Mammary epithelial cell (primary cell): ENCODE data around the gene CDKN2B.

ENCODE experiments used
- EZH2 ChIP-seq: IDR thresholded peaks from 2 replicates; pipeline ENCODE4 v1.6.1; 2012; ENCODE audit warnings: low read length, inconsistent platforms, borderline replicate concordance
- TF ChIP-seq, protein P1 (sequence below), 2 donors: IDR thresholded peaks in 1 of 2; conservative IDR thresholded peaks in 1 of 2; 2 replicates each; pipeline ENCODE4 v1.5.1; 2011 to 2012; ENCODE audit warnings: inconsistent platforms in 2 of 2, low read length in 2 of 2, mild to moderate bottlenecking in 2 of 2, control low read depth in 1 of 2, low read depth in 1 of 2; ENCODE audit not compliant: insufficient read depth in 1 of 2; ENCODE audit errors: extremely low read depth in 1 of 2

DNA sequence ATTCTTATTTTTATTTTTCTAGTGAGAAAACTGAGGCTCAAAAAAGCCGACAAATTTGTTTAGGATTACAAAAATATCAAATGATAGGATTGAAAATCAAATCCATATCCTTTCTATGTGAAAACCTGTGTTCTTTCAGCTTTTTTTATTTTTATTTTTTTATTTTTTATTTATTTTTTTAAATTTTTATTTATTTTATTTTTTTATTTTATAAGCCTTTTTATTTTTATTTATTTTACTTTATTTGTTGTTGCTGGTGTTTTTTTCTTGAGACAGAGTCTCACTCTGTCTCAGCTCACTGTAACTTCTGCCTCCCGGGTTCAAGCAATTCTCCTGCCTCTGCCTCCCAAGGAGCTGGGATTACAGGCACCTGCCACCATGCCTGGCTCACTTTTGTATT, 45.4 kb upstream of the CDKN2B start:
- TF ChIP-seq, protein P1, sequence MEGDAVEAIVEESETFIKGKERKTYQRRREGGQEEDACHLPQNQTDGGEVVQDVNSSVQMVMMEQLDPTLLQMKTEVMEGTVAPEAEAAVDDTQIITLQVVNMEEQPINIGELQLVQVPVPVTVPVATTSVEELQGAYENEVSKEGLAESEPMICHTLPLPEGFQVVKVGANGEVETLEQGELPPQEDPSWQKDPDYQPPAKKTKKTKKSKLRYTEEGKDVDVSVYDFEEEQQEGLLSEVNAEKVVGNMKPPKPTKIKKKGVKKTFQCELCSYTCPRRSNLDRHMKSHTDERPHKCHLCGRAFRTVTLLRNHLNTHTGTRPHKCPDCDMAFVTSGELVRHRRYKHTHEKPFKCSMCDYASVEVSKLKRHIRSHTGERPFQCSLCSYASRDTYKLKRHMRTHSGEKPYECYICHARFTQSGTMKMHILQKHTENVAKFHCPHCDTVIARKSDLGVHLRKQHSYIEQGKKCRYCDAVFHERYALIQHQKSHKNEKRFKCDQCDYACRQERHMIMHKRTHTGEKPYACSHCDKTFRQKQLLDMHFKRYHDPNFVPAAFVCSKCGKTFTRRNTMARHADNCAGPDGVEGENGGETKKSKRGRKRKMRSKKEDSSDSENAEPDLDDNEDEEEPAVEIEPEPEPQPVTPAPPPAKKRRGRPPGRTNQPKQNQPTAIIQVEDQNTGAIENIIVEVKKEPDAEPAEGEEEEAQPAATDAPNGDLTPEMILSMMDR (conservative IDR thresholded peaks at IDR 0.05 in 1 of 2, IDR thresholded peaks at IDR 0.05 in 1 of 2; ENCODE audit: extremely low read depth in 1 of 2, insufficient read depth in 1 of 2, low read depth in 1 of 2, low read length in 2 of 2): no peak
- TF ChIP-seq EZH2: no peak
